Large intestine (tissue), 3 donors: ENCODE data around the gene LHPP. TPM values are rescaled to one million over a fixed set of nuclear protein-coding genes. Genes with fewer than 3 reads are reported as not detected.

ENCODE experiments used
- DNase-seq, 2 donors: peaks; one replicate each; pipeline versions ENCODE4 v3.0.0 to v3.0.0-alpha.2; 2013
- H3K27ac ChIP-seq: one replicate; pipeline ENCODE4 v1.5.1; 2013; ENCODE audit warnings: low read length
- H3K27me3 ChIP-seq: 2 replicates; pipeline ENCODE4 v1.6.1; 2013; ENCODE audit warnings: low read length; ENCODE audit not compliant: control insufficient read depth, insufficient read depth
- H3K36me3 ChIP-seq: 2 replicates; pipeline ENCODE4 v1.6.1; 2013; ENCODE audit warnings: low read length; ENCODE audit not compliant: control insufficient read depth, insufficient read depth
- H3K4me1 ChIP-seq: one replicate; pipeline ENCODE4 v1.6.1; 2013; ENCODE audit warnings: low read length; ENCODE audit not compliant: control insufficient read depth, insufficient read depth
- H3K4me3 ChIP-seq: one replicate; pipeline ENCODE4 v1.5.1; 2013; ENCODE audit warnings: low read length
- H3K9me3 ChIP-seq: one replicate; pipeline ENCODE4 v1.6.1; 2013; ENCODE audit warnings: mild to moderate bottlenecking, low read depth, low read length, moderate library complexity; ENCODE audit not compliant: control insufficient read depth
- WGBS: methylation state at CpG from one replicate; pipeline ENCODE4 v1.1.5; 2013; ENCODE audit warnings: low lambda C conversion rate; ENCODE audit not compliant: insufficient coverage; 5-methylcytosine and 5-hydroxymethylcytosine counted together
- polyA plus RNA-seq: library from polyadenylated mRNA; unstranded; fragments of 120-200 nt; gene quantifications from one replicate; pipeline ENCODE4 v1.2.1, GENCODE V29; 2013

The LHPP gene
- polyA plus RNA-seq, 1 donor = 40.7 TPM

DNA sequence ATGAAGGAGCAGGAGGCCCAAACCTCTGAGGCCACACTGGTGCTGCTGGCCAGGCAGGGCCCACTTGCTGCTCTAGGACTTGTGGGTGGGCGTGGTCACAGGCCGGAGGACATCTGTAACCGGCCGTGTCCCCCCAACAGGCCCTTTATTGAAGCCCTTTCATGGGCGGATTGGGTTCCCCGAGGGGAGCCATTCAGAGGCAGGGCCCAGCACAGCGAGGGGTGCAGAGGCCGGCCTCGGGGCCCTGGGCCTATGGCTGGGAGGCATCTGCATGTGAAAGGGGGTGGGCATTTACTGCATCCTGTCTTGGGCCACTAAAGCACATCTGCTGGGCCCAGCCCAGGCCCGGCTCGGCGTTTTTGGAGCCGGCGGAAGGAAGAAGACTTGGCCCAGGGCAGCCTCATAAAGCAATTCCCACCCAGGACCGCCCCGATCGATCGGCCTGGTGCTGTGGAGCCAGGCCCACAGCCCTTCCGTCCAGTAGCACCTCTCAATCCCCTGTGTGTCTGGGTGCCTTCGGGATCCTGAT lies 8.4 kb downstream of the LHPP start:
- no CpG with 5 or more reads among the region's 20 CpGs for WGBS
- H3K9me3 ChIP-seq = no peaks in the 10 kb centered on the region
- no peaks in the 10 kb centered on the region for H3K36me3 ChIP-seq
- H3K27me3 ChIP-seq = no peaks in the 10 kb centered on the region
- H3K4me1 ChIP-seq = peaks cover 58% of the 10 kb centered on the region
- DNase-seq = no peak
- H3K27ac ChIP-seq = peak overlapping the region; percentile 98
- no peak overlapping the region for H3K4me3 ChIP-seq

DNA sequence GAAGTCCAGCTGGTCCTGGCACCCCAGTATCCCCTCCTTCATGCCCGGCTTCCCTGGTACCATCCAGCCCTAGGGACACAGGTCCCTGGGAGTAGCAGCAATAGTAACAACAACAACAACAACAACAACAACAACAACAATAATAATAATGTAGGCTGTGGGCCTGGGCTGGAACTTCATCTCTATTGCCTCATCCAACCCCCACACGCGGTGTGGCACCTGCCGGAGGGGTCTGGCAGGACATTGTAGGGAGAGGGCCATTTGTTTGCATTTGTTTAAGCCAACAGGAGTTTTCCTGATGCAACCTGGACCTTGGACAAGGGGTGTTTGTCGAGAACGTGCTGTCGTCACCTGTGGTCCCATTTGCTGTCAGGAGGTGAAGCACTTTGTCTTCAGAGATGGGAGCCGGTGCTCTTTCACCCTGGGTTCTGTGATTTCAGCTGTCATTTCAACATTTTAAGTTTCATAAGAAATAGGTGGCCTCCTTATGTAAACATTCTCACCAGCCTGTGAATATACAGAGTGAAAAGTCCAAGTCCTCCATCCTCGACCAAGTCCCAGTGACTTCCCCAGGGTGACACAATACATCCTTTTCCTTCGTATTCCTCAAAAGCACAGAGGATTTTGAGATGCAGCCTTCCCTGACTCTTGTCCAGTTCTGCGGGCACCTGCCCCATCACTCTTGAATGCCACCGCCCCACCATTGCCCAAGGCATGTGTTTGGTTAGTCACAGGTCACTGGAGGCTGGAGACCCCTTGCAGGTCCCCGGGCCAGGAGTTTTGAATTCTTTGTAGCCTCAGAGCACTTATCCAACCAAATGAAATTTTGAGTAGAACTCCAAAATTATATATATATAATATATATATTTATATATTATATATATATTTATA lies 9.2 kb downstream of the LHPP start:
- Histone ChIP-seq H3K4me1 (peaks cover 56% of the 10 kb centered on the region), H3K36me3 (no peaks in the 10 kb centered on the region), H3K9me3 (no peaks in the 10 kb centered on the region), H3K27ac (peak overlapping the region; percentile 98), H3K4me3 (no peak overlapping the region), H3K27me3 (no peaks in the 10 kb centered on the region)
- WGBS = no CpG with 5 or more reads among the region's 13 CpGs
- peak; percentile 97 to 98 for DNase-seq

DNA sequence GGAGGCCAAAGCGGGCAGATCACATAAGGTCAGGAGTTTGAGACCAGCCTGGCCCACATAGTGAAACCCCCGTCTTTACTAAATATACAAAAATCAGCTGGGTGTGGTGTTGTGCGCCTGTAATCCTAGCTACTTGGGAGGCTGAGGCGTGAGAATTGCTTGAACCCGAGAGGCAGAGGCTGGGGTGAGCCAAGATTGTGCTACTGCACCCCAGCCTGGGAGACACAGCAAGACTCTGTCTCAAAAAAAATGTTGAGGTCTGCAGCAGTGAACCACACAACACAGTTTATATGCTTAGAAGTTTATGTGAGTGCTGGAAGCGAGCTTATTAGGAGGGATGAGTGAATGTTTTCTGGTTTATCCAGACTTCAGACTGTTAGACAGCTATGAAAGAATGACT lies 10.4 kb downstream of the LHPP start:
- Histone ChIP-seq H3K27ac (no peak overlapping the region), H3K36me3 (no peaks in the 10 kb centered on the region), H3K4me1 (peaks cover 57% of the 10 kb centered on the region), H3K9me3 (no peaks in the 10 kb centered on the region), H3K4me3 (no peak overlapping the region), H3K27me3 (no peaks in the 10 kb centered on the region)
- DNase-seq = no peak
- no CpG with 5 or more reads among the region's 6 CpGs for WGBS

DNA sequence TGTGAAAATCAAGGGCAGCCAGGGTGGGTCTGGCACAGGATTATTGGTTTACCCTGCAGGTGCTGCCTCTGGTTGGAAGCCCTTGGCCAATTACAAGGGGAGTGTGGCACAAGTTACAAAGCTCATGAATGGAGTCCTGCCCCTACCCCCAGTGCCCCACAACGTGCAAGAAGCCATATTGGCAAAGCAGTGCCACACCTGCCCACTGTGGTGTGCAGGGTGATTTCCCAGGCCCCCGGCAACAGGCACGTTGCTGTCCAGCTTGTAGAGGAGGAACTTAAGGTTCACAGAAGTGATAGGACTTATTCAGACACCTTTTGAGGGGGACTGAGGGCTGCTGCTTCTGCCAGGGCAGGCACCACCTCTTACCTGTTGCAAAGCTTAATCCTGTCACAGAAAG lies 11.4 kb downstream of the LHPP start:
- Histone ChIP-seq H3K36me3 (no peaks in the 10 kb centered on the region), H3K27me3 (no peaks in the 10 kb centered on the region), H3K4me3 (no peak overlapping the region), H3K4me1 (peaks cover 57% of the 10 kb centered on the region), H3K27ac (no peak overlapping the region), H3K9me3 (no peaks in the 10 kb centered on the region)
- DNase-seq = no peak
- WGBS = no CpG with 5 or more reads among the region's 3 CpGs

DNA sequence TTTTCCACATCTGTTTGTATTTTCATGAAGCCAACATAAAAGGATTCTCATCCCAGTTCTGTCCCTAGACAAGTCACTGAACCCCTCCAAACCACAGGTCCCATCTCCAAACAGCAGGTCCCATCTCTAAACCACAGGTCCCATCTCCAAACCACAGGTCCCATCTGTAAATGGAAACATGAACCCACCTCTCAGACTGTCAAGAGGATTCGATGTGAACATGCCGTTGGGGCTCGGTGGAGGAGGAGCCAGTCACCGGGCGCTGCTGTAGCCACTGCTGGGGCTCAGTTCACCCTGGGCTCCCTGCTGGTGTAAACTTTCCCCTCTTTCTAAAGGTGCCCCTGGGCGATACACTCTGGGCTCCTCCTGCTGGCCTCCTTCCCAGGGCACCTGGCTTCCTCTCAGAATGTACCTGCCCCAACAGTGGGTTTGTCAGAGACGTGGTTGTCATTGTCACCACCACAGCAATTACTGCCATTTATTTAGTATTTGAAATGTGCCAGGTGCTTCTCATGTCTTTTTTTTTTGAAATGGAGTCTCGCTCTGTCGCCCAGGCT lies 13.0 kb downstream of the LHPP start:
- Histone ChIP-seq H3K27ac (peak overlapping the region; percentile 28), H3K4me3 (no peak overlapping the region), H3K36me3 (no peaks in the 10 kb centered on the region), H3K4me1 (peaks cover 46% of the 10 kb centered on the region), H3K9me3 (no peaks in the 10 kb centered on the region), H3K27me3 (no peaks in the 10 kb centered on the region)
- no CpG with 5 or more reads among the region's 9 CpGs for WGBS
- DNase-seq = peak in 1 of 2 donors; percentile 19

DNA sequence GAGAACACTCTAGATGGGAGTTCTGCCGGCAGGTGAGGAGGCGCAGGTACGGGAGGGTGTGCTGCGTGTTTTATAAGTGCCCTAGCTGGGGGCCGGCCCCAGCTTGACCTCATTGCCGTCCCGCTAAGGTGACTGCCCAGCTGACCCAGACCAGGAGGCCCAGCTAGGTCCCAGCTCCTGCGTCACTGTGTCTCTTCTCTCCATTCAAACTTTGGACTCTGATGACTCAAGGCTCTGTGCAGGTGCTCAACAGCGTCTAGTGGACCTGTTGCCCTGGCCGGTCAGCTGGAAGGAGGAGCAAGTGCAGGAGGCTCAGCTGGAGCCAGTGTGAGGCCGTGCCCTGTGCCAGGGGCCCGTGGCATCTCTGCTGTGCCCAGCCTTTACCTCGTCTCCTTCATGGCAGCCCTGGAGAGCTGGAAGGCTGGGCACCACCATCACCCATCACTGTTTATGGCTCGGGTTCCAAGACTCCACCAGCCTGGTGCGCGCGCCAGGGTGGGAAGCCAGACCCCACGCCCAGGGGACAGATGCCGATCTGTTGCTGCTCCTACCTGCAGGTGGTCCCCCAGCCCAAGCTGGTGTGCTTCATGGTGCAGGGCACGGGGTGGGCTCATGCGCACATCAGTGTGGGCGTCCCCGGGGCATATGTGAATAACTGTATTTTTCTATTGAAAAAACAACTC lies 14.6 kb downstream of the LHPP start:
- Histone ChIP-seq H3K4me1 (peaks cover 32% of the 10 kb centered on the region), H3K9me3 (no peaks in the 10 kb centered on the region), H3K27ac (peak overlapping the region; percentile 78), H3K36me3 (no peaks in the 10 kb centered on the region), H3K4me3 (no peak overlapping the region), H3K27me3 (no peaks in the 10 kb centered on the region)
- WGBS = no CpG with 5 or more reads among the region's 23 CpGs
- peak; percentile 94 to 97 for DNase-seq

DNA sequence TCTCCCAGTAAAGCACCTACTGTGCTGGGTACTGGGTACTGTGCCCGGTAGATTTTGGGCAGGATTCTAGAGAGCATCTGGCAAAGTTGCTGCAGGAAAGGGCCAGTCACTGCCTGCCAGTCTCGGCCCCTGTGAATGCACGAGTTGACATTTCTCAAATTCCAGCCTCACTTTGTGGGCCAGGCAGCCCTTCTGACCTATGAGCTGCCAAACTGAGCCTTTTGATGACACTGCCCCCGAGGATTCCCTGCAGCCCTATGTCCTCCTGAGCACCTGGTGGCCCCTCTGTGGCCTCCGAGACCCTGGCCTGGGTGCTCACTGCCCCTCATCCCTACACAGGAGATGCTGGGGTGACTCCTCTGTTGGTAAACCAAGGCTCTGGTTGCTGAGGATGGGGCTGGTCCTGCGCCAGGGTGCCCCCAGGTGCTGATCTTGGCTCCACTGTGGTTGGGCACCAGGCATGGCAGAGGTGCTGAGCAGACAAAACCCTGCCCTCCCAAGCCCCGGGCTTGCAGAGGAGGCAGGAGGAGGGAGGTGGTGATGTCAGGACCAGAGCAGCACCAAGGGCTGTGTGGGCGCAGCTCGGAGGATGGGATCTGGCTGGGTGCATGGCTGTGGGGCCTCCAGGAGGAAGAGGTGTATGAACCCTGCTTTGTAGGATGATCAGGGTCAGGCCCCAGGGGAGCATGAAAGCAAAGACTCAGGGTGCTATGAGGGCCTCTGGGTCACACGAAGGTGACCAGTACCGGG lies 16.2 kb downstream of the LHPP start:
- H3K4me1 ChIP-seq = peaks cover 32% of the 10 kb centered on the region
- WGBS = no CpG with 5 or more reads among the region's 11 CpGs
- no peaks in the 10 kb centered on the region for H3K27me3 ChIP-seq
- no peak overlapping the region for H3K4me3 ChIP-seq
- H3K36me3 ChIP-seq = no peaks in the 10 kb centered on the region
- H3K27ac ChIP-seq = no peak overlapping the region
- no peaks in the 10 kb centered on the region for H3K9me3 ChIP-seq
- DNase-seq = no peak

DNA sequence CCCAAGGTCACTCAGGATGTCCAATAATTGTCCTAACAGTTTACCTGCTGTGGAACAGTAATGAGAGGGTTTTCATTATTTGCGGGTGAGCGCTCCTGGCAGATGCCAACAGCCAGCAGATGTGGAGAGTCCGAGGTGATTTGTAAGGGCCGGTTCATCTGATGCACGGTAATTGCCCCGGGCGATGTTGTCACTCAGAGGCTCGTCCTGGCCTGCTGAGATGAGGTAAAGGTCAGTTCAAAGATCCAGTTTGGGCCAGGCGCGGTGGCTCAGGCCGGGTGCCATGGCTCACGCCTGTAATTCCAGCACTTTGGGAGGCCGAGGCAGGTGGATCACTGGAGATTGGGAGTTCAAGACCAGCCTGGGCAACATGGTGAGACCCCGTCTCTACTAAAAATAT lies 16.9 kb downstream of the LHPP start:
- Histone ChIP-seq H3K4me3 (no peak overlapping the region), H3K27me3 (no peaks in the 10 kb centered on the region), H3K4me1 (peaks cover 32% of the 10 kb centered on the region), H3K9me3 (no peaks in the 10 kb centered on the region), H3K36me3 (no peaks in the 10 kb centered on the region), H3K27ac (no peak overlapping the region)
- WGBS = no CpG with 5 or more reads among the region's 14 CpGs
- peak in 1 of 2 donors; percentile 51 for DNase-seq

DNA sequence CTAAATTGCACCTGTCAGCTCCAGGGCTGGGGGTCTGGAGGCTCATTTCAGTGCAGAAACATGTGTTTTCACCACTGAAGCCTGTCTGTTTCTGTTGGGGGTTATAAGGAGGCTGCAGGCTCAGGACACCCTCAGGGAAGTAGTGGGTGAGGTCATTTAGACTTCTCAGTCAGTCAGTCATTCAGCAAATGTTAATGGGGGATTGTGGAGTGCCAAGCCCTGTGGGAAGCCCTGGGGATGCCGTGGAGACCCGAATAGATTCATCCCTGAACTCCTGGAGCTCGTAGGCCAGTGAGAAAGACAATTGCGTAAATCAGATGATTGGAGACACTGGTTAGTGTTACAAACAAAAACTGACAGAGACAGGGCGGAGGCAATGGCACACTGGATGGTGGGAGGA lies 19.2 kb downstream of the LHPP start:
- Histone ChIP-seq H3K4me3 (no peak overlapping the region), H3K27me3 (no peaks in the 10 kb centered on the region), H3K4me1 (peaks cover 19% of the 10 kb centered on the region), H3K9me3 (no peaks in the 10 kb centered on the region), H3K36me3 (peaks cover 6% of the 10 kb centered on the region), H3K27ac (no peak overlapping the region)
- no peak for DNase-seq
- WGBS = no CpG with 5 or more reads among the region's 5 CpGs

DNA sequence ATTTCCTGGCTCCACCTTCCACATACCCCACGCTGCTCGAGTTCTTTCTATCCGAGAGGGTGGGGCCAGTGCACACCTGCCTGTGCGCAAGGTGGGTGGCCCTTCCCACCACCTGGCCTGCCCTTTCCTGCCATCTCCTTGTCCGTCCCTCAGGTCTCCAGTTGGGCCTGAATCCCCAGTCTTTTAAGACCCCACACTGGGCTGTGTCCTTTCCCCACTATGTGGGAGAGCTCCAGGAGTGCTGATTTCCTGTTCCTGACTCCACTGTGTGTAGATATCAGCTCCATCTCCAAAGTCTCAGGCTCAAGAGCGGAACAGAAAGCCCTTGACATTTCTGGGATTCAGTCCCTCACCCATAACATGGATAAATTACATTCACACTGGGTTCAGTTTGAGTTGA lies 20.1 kb downstream of the LHPP start:
- no peak for DNase-seq
- Histone ChIP-seq H3K4me3 (no peak overlapping the region), H3K27me3 (no peaks in the 10 kb centered on the region), H3K36me3 (peaks cover 6% of the 10 kb centered on the region), H3K9me3 (no peaks in the 10 kb centered on the region), H3K27ac (no peak overlapping the region), H3K4me1 (peaks cover 14% of the 10 kb centered on the region)
- WGBS = no CpG with 5 or more reads among the region's 6 CpGs
